Kidney epithelial cell (primary cell): Measurements from ENCODE around the gene TEX51. TPM values are rescaled to one million over a fixed set of nuclear protein-coding genes. Genes with fewer than 3 reads are reported as not detected.

Experiments
- DNase-seq: peaks from one replicate; pipeline ENCODE4 v3.0.0-alpha.2; 2010; ENCODE audit warnings: low read depth
- H3K27me3 ChIP-seq: 2 replicates; pipeline ENCODE4 v1.6.0; 2011; ENCODE audit warnings: low read length; ENCODE audit not compliant: control insufficient read depth, insufficient read depth
- H3K36me3 ChIP-seq: 2 replicates; pipeline ENCODE4 v1.5.1; 2011; ENCODE audit warnings: low read length; ENCODE audit not compliant: control insufficient read depth, insufficient read depth
- H3K4me3 ChIP-seq: 2 replicates; pipeline ENCODE4 v1.5.1; 2011; ENCODE audit warnings: low read depth, mild to moderate bottlenecking, control low read depth, low read length
- CTCF ChIP-seq: IDR thresholded peaks from 2 replicates; pipeline ENCODE4 v1.5.1; 2011; ENCODE audit warnings: mild to moderate bottlenecking, moderate library complexity, low read length, control low read depth, inconsistent platforms; ENCODE audit not compliant: insufficient read depth, poor library complexity, severe bottlenecking
- total RNA-seq: library from RNA; depleted of rRNA; stranded (reverse); fragments of >200 nt; gene quantifications from 2 replicates; pipeline ENCODE4 v1.2.3, GENCODE V29; 2015

TEX51 gene
- total RNA-seq, 1 donor from 2014 or later: not detected

DNA sequence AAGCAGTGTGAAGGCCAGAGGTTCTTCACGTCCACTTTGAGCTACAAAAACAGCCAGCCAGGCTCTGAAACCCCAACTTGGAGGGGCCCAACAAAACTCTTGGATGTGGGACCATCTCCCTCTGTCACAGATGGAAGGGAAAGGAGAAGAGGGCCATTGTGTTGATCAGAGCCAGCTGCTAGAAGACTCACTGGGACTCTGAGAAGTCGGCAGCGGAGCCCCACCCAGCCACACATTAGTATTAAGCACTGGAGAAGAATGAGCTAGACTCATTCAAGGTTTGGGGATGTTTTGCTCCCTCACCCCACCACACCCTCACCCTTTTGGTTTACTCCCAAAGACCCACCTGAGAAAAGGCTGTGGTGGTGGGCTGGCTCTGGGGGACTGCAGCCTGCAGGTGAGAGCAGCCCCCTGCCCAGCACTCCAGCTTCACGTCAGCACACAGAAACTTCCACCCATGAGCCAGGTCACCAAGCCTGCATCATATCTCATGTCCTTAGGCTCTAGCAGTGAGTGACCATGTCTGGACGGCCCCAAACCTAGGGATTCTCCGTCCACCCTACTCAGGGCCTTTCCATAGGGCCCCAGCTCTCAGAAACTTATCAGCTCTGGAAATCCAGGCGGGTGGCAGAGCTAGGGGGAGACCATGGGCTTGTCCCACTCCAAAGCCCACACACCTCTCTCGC is 12.6 kb downstream of the TEX51 start:
- Histone ChIP-seq H3K27me3 (no peaks in the 10 kb centered on the region), H3K4me3 (no peak overlapping the region), H3K36me3 (no peaks in the 10 kb centered on the region)
- no peak for DNase-seq
- TF ChIP-seq CTCF: no peak

DNA sequence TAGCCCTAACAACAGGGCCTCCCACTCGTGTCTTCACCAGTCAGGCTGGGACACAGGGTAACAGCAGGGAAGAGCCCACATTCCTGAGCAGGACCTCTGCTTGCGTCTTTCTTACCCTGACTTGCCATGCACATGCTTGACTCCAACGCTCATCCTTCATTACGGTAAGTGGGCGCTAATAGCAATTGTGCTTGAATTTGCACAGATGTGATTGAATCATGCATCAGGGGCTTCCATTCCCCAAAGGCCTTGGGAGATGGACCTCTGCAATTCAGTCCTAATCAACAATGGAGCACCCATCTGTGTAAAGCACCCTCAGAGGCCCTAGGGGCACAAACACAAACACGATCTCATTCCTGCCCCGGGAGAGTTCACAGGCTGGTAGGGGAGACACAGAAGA is 13.5 kb downstream of the TEX51 start:
- no peak for DNase-seq
- no peak for TF ChIP-seq CTCF
- no peaks in the 10 kb centered on the region for H3K36me3 ChIP-seq
- no peaks in the 10 kb centered on the region for H3K27me3 ChIP-seq
- H3K4me3 ChIP-seq: no peak overlapping the region

GRCh38 chr2:126913329-126913728 is 14.6 kb downstream of the TEX51 start:
- Histone ChIP-seq H3K36me3 (no peaks in the 10 kb centered on the region), H3K27me3 (no peaks in the 10 kb centered on the region), H3K4me3 (no peak overlapping the region)
- DNase-seq: no peak
- TF ChIP-seq CTCF: no peak

DNA sequence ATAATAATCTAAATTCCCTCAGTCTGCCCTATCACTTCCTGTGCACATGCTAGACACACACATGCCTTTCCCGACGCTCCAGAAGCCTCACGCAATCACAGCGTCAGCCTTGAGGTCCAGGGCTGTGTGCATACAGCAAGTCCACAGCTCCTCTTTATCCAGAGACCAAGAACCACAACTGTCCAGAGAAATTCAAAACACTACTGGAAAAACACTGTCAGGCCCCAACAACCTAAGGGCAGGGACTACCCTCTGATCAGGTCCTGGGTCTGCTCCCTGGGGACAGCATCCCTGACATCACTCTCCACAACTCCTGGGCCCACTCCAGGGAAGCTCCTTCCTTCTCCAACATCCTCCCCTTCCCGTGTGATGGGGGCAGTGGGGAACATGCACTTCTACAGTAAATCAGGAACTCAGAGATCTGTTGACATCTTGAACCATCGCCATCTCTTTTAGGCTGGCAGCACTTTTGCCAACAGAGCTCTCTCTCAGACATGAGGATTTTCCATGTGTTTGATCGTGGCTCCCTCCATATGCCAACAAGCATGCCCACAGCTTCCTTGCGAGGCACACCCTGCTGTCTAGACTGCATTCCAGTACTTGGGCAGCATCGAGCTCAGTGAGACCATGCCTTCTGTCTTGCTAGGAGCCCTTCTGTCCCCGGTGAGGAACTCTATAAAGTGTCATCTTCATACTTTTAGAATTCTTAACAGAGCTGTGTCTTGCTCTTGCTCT is 15.4 kb downstream of the TEX51 start:
- no peaks in the 10 kb centered on the region for H3K36me3 ChIP-seq
- TF ChIP-seq CTCF: no peak
- no peak for DNase-seq
- H3K27me3 ChIP-seq: no peaks in the 10 kb centered on the region
- no peak overlapping the region for H3K4me3 ChIP-seq

- DNase-seq: no peak
- H3K27me3 ChIP-seq: no peaks in the 10 kb centered on the region
- H3K36me3 ChIP-seq: no peaks in the 10 kb centered on the region
- no peak overlapping the region for H3K4me3 ChIP-seq
- no peak for TF ChIP-seq CTCF
Measured at GRCh38 chr2:126914811-126915500, 16.3 kb downstream of the TEX51 start.
